Panc1 (cell line): Measurements from ENCODE around the gene MICAL1. TPM values are rescaled to one million over a fixed set of nuclear protein-coding genes. Genes with fewer than 3 reads are reported as not detected.

Experiments
- ATAC-seq: fragments of 200-7000 bp; cut with Tn5 transposase; 2 replicates; pipeline ENCODE4 v1.9.1; 2020; ENCODE audit warnings: mild to moderate bottlenecking, moderate library complexity
- BruUV-seq: library from RNA; stranded (reverse); fragments of 400-500 nt; replicated peaks from 2 replicates; lab custom pipeline; 2021; lab: Mats Ljungman, UMichigan
- CTCF ChIA-PET: fragments of 300-600 bp; sonication (Branson Sonifier 250); formaldehyde crosslinking; loops from one replicate; lab custom pipeline; 2022; ENCODE audit warnings: antibody characterized with exemption; lab: Charles Lee
- POLR2A ChIA-PET: fragments of 300-600 bp; sonication (Branson Sonifier 250); formaldehyde crosslinking; loops from one replicate; lab custom pipeline; 2022; ENCODE audit warnings: antibody characterized with exemption; lab: Charles Lee
- DNase-seq: peaks from one replicate; pipeline ENCODE4 v3.0.0-alpha.2; 2010; ENCODE audit warnings: low read depth, low spot score
- H3K27ac ChIP-seq: 2 replicates; pipeline ENCODE4 v1.5.1; 2011; ENCODE audit warnings: mild to moderate bottlenecking, low read length, inconsistent platforms
- H3K27me3 ChIP-seq: fragments of 200-500 bp; sonication (Bioruptor generic); 2 replicates; pipeline ENCODE4 v1.6.0; 2014; ENCODE audit warnings: low read length, inconsistent platforms; ENCODE audit not compliant: control insufficient read depth, insufficient read depth
- H3K36me3 ChIP-seq: fragments of 200-500 bp; sonication (Bioruptor generic); 2 replicates; pipeline ENCODE4 v1.5.1; 2014; ENCODE audit warnings: inconsistent platforms, mild to moderate bottlenecking, low read length, moderate library complexity; ENCODE audit not compliant: control insufficient read depth, insufficient read depth
- H3K4me1 ChIP-seq: 2 replicates; pipeline ENCODE4 v1.5.1; 2011; ENCODE audit warnings: inconsistent platforms, mild to moderate bottlenecking, low read length, moderate library complexity; ENCODE audit not compliant: control insufficient read depth, insufficient read depth
- H3K4me3 ChIP-seq, 2 experiments: 2 replicates each; pipeline ENCODE4 v1.5.1; 2011 to 2012; ENCODE audit warnings: low read depth in 2 of 2, low read length in 2 of 2, mild to moderate bottlenecking in 2 of 2, inconsistent platforms in 1 of 2, moderate library complexity in 1 of 2
- H3K9me3 ChIP-seq: fragments of 200-500 bp; sonication (Bioruptor generic); 2 replicates; pipeline ENCODE4 v1.5.1; 2014; ENCODE audit warnings: low read depth, mild to moderate bottlenecking, inconsistent platforms, low read length, moderate library complexity; ENCODE audit not compliant: control insufficient read depth, insufficient read depth
- CTCF ChIP-seq: fragments of 450-650 bp; IDR thresholded peaks from 2 replicates; pipeline ENCODE4 v1.5.1; 2017; ENCODE audit warnings: mild to moderate bottlenecking
- POLR2AphosphoS5 ChIP-seq: IDR thresholded peaks from 2 replicates; pipeline ENCODE4 v1.6.1; 2012; ENCODE audit warnings: mild to moderate bottlenecking, low read depth, low read length, moderate library complexity
- REST ChIP-seq, 2 experiments: IDR thresholded peaks; 2 replicates each; pipeline ENCODE4 v1.6.1; 2011 to 2012; ENCODE audit warnings: low read depth in 2 of 2, control low read depth in 1 of 2, low read length in 1 of 2, mild to moderate bottlenecking in 1 of 2, moderate library complexity in 1 of 2; ENCODE audit not compliant: insufficient read depth in 1 of 2
- SIN3A ChIP-seq: IDR thresholded peaks from 2 replicates; pipeline ENCODE4 v1.6.1; 2012; ENCODE audit warnings: low read depth, mild to moderate bottlenecking, low read length, moderate library complexity, borderline replicate concordance; ENCODE audit not compliant: insufficient read depth
- TCF7L2 ChIP-seq: IDR thresholded peaks from 2 replicates; pipeline ENCODE4 v1.6.1; 2011; ENCODE audit warnings: mild to moderate bottlenecking, low read depth, low read length, inconsistent platforms
- in situ Hi-C: cut with HindIII; loops from 2 replicates; pipeline ENCODE4 v1.10.0; 2016; ENCODE audit warnings: low sequenced_read_pairs, low pct_unique_long_range_greater_than_20kb
- intact Hi-C: fragments of 100-400 bp; cut with micrococcal nuclease; formaldehyde crosslinking; loops from one replicate; pipeline ENCODE4 v1.10.0; 2022; ENCODE audit not compliant: unreplicated experiment
- total RNA-seq: library from RNA; stranded (reverse); gene quantifications from one replicate; pipeline ENCODE4 v1.2.1, GENCODE V29; 2021; ENCODE audit not compliant: unreplicated experiment

Gene MICAL1
- total RNA-seq, 1 experiment from 2014 or later = 64.5 TPM

DNA sequence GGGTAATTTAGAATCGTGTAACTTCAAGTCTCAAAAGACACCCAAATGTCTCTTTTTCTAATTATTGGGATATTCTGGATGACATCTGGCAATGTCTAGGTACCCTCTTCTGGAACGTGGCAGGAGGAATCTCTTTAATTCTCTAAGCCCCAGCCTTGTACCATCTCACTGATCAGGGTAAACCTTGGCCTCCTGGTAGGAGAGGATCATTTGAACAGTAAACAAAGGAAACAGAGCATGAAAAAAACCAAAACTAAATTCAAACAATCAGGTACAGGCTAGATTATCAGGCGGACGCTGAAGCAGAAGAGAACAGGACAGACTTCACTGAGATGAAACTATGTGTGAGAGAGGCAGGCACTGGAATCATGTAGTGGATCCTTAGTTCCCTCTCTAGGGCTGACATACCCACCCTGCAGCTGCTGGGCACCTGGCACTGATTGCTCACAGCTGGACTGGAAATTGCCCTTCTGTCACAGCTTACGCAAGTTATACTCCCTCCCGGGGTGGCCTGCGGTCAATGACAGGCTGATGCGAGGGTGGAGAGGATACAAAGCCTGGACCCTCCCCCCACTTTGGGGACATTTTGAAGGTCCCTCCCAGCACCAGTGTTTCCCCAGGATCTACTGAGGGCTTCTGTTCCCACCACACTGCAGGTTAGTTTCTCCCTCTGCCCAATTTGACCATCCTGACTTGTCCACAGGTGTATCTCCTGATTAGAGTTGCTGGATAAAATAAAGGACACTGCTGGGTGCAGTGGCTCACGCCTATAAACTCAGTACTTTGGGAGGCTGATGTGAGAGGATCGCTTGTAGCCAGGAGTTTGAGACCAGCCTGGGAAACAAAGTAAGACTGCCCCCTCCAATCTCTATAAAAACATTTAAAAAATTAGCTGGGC lies 48.0 kb upstream of the MICAL1 start (continued):
- TF ChIP-seq CTCF = no peak

DNA sequence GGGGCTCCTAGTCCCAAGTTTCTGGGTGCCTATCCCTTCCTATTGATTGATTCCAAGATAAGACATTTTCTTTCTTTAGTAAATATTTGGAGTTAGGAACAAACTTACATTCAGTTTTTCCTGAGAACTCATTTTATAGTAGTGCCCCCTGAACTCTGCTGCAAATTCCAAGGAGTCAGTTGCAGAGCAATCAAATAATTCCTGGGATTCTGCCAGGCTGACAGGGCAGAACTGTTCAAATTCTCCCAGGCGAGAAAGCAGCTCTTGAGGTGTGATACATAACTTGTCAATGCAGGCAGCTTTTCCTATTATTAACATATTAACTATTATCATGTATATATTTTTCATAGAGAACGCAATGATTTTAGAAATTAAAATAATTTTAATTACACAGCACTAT lies 43.4 kb upstream of the MICAL1 start:
- Histone ChIP-seq H3K4me3 (no peak overlapping the region), H3K4me1 (no peaks in the 10 kb centered on the region), H3K9me3 (no peaks in the 10 kb centered on the region), H3K27ac (no peak overlapping the region), H3K36me3 (no peaks in the 10 kb centered on the region), H3K27me3 (peaks cover 18% of the 10 kb centered on the region)
- intact Hi-C loops = no loop called here
- ChIA-PET POLR2A (interaction anchor here (0.6 kb wide), 1 partner anchor 1376 kb away, joined by 3 read pairs; no protein-coding TSS in a partner anchor), CTCF (no interaction called here)
- no peak for DNase-seq
- ATAC-seq = no peak
- in situ Hi-C loops = no loop called here
- BruUV-seq = no TSS peak
- TF ChIP-seq POLR2AphosphoS5 (no peak), TCF7L2 (no peak), REST (IDR thresholded peaks at IDR 0.05; ENCODE audit: insufficient read depth in 1 of 2, low read depth in 2 of 2, low read length in 1 of 2) (no peak), CTCF (no peak), SIN3A (no peak)

DNA sequence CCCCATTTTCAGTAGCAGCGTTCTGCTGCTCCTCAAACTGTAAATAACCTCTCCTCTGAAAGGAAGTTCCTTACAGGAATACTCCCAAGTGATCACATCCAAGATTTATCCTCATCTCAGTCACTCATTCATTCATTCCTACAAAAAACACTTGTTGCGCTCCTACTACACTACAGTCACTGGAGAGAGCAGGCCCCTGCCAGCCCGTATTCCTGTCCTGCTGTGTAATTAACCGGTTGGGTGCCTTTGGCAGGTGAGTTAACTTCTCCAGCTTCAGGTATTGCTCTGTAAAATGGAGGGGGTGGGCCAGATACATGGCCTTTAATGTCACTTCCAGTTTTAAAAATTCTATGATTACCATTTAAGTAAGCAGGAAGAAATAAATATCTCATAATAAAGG lies 42.5 kb upstream of the MICAL1 start:
- intact Hi-C loops = no loop called here
- CTCF ChIA-PET = no interaction called here
- no TSS peak for BruUV-seq
- Histone ChIP-seq H3K9me3 (no peaks in the 10 kb centered on the region), H3K27me3 (peaks cover 24% of the 10 kb centered on the region), H3K36me3 (no peaks in the 10 kb centered on the region), H3K27ac (no peak overlapping the region), H3K4me3 (no peak overlapping the region), H3K4me1 (no peaks in the 10 kb centered on the region)
- in situ Hi-C loops = no loop called here
- no peak for DNase-seq
- no peak for TF ChIP-seq REST (IDR thresholded peaks at IDR 0.05; ENCODE audit: insufficient read depth in 1 of 2, low read depth in 2 of 2, low read length in 1 of 2)
- 0 out of 2 replicates have a peak, but pooled peaks have one; percentile 3 for TF ChIP-seq CTCF
- POLR2A ChIA-PET = no interaction called here
- no peak for ATAC-seq
